LNCAP (cell line): ENCODE measurements around the gene SYT7.

Experiments
- TF ChIP-seq, protein P1 (sequence below): fragments of 450-650 bp; IDR thresholded peaks from 2 replicates; pipeline ENCODE4 v1.5.1; 2017; ENCODE audit warnings: mild to moderate bottlenecking

Gene SYT7

DNA sequence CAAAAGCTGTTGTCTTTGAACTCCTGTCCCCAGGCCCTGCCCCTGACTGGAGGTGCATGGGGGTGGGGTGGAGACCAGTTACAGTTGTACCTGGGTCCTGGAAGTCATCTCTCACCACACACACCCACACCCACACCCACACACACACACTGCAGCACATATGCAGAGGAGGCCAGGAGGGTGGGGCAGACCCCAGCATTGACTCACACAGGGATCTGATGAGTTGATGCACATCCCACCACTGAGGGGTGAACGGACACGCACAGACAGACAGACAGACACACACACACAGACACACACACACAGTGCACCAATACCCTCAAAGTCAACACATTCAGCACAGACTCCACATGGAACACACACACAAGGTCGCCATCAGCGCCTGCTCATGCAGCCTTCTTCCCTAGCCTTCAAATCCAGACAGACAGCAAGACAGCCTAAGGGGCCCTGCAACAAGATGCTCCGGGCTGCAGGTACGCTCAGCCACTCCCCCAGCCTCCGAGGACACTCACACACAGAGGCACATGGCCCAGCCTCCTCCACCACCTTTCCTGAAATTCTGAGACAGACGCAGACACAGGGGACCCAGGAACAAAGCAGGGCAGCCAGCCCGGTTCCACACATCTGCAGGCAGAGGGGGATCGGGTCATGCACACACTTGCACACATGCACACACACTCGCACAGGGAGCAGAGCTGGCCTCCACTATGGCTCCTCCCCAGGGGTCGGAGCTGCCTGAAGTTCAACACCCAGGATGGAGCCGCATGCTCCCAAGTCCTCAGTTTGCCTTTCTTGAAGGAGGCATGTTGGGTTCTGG, 26.5 kb downstream of the SYT7 start:
- TF ChIP-seq, protein P1, sequence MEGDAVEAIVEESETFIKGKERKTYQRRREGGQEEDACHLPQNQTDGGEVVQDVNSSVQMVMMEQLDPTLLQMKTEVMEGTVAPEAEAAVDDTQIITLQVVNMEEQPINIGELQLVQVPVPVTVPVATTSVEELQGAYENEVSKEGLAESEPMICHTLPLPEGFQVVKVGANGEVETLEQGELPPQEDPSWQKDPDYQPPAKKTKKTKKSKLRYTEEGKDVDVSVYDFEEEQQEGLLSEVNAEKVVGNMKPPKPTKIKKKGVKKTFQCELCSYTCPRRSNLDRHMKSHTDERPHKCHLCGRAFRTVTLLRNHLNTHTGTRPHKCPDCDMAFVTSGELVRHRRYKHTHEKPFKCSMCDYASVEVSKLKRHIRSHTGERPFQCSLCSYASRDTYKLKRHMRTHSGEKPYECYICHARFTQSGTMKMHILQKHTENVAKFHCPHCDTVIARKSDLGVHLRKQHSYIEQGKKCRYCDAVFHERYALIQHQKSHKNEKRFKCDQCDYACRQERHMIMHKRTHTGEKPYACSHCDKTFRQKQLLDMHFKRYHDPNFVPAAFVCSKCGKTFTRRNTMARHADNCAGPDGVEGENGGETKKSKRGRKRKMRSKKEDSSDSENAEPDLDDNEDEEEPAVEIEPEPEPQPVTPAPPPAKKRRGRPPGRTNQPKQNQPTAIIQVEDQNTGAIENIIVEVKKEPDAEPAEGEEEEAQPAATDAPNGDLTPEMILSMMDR = no peak

DNA sequence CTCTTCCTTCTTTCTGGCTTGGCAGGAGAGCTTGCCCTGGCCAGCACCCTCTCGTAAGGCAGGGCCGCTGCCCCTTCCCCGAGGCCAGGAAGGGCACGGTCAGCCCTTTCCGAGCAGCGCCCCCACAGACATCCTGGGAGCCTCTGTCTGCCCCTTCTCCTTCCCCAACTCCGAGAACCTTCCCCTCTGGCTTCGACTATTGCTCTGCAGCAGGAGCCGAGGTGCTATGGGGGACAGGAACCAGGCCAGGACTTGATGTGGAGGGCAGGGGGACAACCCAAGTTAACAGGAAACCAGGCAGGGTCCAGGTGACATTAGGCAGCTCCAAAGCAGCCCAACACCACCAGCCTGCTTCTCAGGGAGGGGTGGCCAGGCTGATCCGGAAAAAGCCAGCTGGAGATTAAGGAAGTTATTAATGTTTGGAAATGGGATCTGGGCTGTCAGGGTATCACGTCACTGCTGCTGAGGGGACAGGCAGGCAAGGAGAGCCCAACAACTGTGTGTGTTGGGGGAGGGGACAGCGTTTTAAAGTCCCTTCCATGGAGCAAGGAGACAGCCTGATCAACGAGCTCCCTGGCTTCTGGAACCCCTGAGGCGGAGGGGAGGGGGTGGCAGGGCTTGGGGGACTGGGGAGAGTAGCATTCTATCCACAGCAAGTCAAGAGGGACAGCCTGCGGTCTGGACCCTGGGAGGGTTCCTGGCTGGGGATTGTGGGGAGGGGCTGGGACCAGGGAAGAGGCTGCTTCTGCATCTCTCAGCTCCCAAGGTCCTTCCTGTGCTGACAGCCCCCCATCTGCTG, 27.3 kb downstream of the SYT7 start:
- TF ChIP-seq, protein P1 = no peak

DNA sequence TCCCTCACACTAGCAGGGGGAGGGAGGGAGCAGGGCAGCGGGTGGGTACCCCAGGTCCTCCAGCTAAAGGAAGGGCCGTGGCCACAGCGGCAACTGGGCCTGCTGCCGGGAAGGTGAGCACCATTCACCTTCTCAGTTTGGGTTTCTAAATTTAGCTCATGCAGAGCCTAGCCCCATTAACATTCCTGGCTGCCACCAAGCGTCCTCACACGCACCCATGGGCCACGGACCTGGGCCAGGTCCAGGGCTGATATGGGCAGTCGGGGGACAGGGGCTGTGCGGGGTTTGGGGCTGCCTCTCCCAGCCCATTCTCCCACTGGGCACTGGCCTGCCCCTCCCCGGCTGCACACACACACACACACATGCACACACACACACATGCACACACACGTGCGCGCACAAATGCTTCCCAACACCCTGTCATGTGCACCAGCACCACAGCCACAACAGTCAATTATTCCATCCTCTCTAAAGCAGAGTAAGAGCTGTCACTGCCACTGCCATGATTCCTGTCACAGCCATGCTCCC, 28.7 kb downstream of the SYT7 start:
- TF ChIP-seq, protein P1 = no peak

DNA sequence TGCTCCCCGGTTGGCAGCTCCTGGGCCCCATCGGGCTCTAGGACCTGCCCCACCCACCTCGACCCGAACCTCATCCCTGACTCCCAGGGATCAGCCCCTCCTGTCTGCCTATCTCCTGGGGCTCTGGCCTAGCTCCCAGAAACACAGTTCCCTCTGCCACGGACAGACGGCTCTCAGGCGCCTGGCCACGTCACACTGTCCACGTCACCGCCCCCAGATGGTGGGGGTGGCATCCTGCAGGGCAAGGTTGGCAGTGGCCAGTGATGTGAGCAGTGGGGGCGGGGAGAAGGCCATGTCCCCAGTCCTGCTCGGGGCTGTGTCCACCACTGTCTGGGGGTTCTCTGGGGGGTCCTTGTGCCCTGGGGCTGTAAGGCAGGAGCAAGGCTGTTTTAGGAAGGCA, 29.2 kb downstream of the SYT7 start:
- TF ChIP-seq, protein P1 = no peak

DNA sequence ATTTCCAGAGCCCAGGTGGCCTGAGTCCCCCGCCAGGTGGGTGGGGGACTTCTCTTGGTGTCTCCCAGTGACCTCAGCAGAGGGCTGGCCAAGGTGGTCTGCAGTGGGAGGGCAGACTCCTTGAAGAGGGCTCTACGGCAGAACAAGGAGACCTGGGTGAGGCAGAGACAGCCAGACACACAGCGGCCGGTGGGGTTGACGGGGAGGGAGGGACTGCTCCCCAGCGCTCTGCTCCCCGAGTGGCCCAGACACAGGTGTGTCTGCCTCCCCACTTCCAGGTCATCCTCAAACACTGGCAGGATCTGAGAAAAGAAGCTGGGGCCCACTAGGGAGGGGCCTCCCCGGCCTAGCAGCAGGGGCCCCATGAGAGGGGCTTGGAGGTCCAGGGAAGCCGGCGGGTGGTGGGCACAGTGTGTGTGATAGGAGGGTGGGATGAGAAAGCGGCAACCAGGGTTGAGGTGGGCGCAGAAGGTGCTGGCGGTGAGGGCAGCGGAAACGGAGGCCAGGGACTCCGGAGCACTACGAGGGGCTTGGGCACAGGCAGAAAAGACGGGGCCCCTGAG, 30.1 kb downstream of the SYT7 start:
- TF ChIP-seq, protein P1 = no peak

DNA sequence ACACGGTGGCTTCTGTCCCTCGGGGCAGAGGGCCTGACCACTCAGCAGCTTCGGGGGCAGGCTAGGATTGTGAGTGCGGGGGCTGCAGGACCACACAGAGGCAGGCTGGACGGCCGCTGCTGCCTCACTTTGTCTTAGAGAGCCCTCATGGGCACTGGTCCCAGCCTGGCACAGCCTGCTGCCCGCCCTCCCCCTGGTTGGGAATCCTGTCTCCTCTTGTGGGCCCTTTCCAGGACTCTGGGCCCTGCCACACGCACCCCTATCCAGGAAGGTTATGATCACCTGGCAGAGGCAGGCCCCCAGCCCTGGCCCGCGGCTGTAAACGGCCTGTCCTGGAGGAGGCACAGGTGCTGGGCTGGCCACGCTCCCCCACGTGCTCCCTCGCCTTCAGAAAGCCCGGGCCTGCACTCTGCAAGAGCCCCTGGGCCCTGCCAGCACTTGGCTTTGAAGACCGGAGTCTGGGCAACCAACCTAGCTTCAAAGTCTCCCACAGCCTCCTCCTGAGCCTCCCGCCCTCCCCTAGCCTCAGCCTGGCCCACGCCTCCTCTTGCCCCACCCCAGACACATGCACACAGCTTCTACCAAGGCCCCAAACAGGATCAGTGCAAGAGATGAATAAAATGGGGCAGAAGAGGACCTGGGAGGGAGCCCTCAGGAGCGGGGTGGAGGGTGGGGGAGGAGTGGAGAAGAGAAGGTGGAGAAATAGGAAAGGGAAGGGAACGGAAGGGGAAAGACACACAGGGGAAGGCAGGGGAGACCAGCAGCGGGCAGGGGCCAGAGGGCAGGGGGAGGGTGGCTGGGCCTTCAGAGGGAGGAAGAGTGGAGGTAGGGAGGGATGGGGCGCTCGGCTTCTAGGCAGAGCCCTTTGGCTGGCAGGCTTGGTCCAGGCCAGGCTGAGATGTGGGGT, 31.0 kb downstream of the SYT7 start:
- TF ChIP-seq, protein P1 = no peak

DNA sequence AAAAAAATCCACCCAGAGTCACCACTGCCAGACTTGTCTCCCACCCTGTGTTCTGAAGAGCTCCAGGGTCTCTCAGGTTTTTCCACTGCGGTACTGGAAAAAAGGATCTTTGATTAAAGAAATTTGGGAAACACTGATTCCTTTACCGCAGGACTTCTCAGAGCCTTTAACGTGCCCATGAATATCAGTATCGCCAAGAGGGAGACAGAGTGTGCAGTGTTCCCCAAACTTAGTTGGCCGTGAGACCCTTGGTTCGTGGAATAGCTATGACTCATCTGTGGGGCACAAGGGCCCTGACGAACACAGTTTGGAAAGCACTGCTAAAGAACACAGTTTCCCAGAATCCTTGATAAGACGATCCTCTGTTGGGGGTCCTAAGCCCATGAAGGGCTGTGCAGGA, 31.7 kb downstream of the SYT7 start:
- TF ChIP-seq, protein P1 = no peak
